ENCODE results near the gene POLR1D. TPM values are rescaled to one million over a fixed set of nuclear protein-coding genes. Genes with fewer than 3 reads are reported as not detected.

The POLR1D gene
- total RNA-seq, 1 experiment from 2014 or later: 75.6 TPM

DNA sequence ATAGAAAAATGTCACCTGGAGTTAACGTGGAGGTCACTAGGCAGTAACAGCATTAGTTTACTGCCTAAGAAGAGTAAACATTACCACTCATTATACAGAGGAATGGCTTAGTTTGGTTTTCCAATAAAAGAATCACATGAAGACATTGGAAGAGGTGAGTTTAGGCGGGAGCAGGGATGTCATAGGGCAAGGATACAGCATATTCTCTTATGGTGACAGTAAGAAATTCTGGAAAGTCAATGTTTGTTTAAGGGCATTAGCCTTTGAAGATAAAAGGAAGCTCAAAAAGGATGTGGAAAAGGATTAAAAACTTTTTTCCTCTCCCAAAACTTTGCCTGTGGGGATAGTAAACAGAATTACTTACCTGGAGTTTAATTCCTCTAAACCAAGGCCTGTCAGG is 4.1 kb downstream of the POLR1D start:
- Histone ChIP-seq H3K4me3 (ENCODE audit: low read depth in 2 of 2, low read length in 2 of 2) (no peak overlapping the region), H3K36me3 (ENCODE audit: control insufficient read depth, insufficient read depth, low read length) (peaks cover 12% of the 10 kb centered on the region), H3K9me3 (ENCODE audit: control insufficient read depth, insufficient read depth, low read depth, low read length) (no peaks in the 10 kb centered on the region), H3K4me1 (ENCODE audit: control insufficient read depth, insufficient read depth, low read length) (peaks cover 16% of the 10 kb centered on the region), H3K27ac (ENCODE audit: low read length) (no peak overlapping the region), H3K27me3 (ENCODE audit: control insufficient read depth, insufficient read depth, low read length) (no peaks in the 10 kb centered on the region)
- ChIA-PET CTCF (no interaction called here), POLR2A (no interaction called here)
- no TSS peak for BruUV-seq (replicated peaks)
- DNase-seq (ENCODE audit: low read depth, low spot score) (no peak), ATAC-seq (no peak)
- TF ChIP-seq SIN3A (IDR thresholded peaks at IDR 0.05; ENCODE audit: borderline replicate concordance, insufficient read depth, low read depth, low read length) (no peak), TCF7L2 (IDR thresholded peaks at IDR 0.05; ENCODE audit: low read depth, low read length) (no peak), POLR2AphosphoS5 (IDR thresholded peaks at IDR 0.05; ENCODE audit: low read depth, low read length) (no peak)
- TF ChIP-seq, protein P1, sequence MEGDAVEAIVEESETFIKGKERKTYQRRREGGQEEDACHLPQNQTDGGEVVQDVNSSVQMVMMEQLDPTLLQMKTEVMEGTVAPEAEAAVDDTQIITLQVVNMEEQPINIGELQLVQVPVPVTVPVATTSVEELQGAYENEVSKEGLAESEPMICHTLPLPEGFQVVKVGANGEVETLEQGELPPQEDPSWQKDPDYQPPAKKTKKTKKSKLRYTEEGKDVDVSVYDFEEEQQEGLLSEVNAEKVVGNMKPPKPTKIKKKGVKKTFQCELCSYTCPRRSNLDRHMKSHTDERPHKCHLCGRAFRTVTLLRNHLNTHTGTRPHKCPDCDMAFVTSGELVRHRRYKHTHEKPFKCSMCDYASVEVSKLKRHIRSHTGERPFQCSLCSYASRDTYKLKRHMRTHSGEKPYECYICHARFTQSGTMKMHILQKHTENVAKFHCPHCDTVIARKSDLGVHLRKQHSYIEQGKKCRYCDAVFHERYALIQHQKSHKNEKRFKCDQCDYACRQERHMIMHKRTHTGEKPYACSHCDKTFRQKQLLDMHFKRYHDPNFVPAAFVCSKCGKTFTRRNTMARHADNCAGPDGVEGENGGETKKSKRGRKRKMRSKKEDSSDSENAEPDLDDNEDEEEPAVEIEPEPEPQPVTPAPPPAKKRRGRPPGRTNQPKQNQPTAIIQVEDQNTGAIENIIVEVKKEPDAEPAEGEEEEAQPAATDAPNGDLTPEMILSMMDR (IDR thresholded peaks at IDR 0.05): no peak
- TF ChIP-seq, protein P2, sequence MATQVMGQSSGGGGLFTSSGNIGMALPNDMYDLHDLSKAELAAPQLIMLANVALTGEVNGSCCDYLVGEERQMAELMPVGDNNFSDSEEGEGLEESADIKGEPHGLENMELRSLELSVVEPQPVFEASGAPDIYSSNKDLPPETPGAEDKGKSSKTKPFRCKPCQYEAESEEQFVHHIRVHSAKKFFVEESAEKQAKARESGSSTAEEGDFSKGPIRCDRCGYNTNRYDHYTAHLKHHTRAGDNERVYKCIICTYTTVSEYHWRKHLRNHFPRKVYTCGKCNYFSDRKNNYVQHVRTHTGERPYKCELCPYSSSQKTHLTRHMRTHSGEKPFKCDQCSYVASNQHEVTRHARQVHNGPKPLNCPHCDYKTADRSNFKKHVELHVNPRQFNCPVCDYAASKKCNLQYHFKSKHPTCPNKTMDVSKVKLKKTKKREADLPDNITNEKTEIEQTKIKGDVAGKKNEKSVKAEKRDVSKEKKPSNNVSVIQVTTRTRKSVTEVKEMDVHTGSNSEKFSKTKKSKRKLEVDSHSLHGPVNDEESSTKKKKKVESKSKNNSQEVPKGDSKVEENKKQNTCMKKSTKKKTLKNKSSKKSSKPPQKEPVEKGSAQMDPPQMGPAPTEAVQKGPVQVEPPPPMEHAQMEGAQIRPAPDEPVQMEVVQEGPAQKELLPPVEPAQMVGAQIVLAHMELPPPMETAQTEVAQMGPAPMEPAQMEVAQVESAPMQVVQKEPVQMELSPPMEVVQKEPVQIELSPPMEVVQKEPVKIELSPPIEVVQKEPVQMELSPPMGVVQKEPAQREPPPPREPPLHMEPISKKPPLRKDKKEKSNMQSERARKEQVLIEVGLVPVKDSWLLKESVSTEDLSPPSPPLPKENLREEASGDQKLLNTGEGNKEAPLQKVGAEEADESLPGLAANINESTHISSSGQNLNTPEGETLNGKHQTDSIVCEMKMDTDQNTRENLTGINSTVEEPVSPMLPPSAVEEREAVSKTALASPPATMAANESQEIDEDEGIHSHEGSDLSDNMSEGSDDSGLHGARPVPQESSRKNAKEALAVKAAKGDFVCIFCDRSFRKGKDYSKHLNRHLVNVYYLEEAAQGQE (IDR thresholded peaks at IDR 0.05; ENCODE audit: insufficient read depth in 1 of 2, low read depth in 2 of 2, low read length in 1 of 2): no peak
- intact Hi-C loops (cut with micrococcal nuclease; ENCODE audit: unreplicated experiment) (no loop called here), in situ Hi-C loops (cut with HindIII; ENCODE audit: low pct_unique_long_range_greater_than_20kb, low sequenced_read_pairs) (no loop called here)

DNA sequence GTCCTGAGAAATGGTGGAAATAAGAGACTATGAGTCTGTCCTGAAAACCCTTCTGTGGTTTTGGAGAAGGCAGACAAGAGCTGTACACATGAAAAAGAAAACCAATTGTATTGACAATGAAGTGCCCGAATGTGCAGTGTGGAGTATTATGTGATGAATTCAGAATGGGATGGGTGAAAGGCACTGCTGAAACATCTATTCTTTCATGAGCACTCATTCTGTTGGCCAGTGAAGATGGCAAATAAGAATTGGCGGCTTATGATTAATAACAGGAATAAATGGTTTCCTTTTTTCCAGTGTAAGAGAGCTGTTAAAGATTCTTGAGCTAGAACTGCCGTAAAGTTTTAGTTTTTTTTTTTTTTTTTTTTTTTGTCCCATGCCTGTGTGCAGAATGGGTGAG is 5.7 kb downstream of the POLR1D start:
- H3K9me3 ChIP-seq (ENCODE audit: control insufficient read depth, insufficient read depth, low read depth, low read length): no peaks in the 10 kb centered on the region
- H3K4me1 ChIP-seq (ENCODE audit: control insufficient read depth, insufficient read depth, low read length): peaks cover 16% of the 10 kb centered on the region
- TF ChIP-seq SIN3A (IDR thresholded peaks at IDR 0.05; ENCODE audit: borderline replicate concordance, insufficient read depth, low read depth, low read length) (no peak), TCF7L2 (IDR thresholded peaks at IDR 0.05; ENCODE audit: low read depth, low read length) (no peak), POLR2AphosphoS5 (IDR thresholded peaks at IDR 0.05; ENCODE audit: low read depth, low read length) (no peak)
- TF ChIP-seq, protein P1 (IDR thresholded peaks at IDR 0.05): no peak
- TF ChIP-seq, protein P2 (IDR thresholded peaks at IDR 0.05; ENCODE audit: insufficient read depth in 1 of 2, low read depth in 2 of 2, low read length in 1 of 2): no peak
- no peaks in the 10 kb centered on the region for H3K27me3 ChIP-seq (ENCODE audit: control insufficient read depth, insufficient read depth, low read length)
- no peak overlapping the region for H3K27ac ChIP-seq (ENCODE audit: low read length)
- in situ Hi-C loops (cut with HindIII; ENCODE audit: low pct_unique_long_range_greater_than_20kb, low sequenced_read_pairs) (no loop called here), intact Hi-C loops (cut with micrococcal nuclease; ENCODE audit: unreplicated experiment) (no loop called here)
- ATAC-seq (no peak), DNase-seq (ENCODE audit: low read depth, low spot score) (no peak)
- ChIA-PET POLR2A (no interaction called here), CTCF (no interaction called here)
- H3K4me3 ChIP-seq (ENCODE audit: low read depth in 2 of 2, low read length in 2 of 2): no peak overlapping the region
- H3K36me3 ChIP-seq (ENCODE audit: control insufficient read depth, insufficient read depth, low read length): peaks cover 8% of the 10 kb centered on the region
- BruUV-seq (replicated peaks): no TSS peak

Measured in Panc1 (cell line).